ENCODE results near the gene CDK2.
"Not testable (repeated sequence)": the region's sequence is repeated elsewhere in the genome, so short reads cannot be mapped to it uniquely, and the experiment has no call there.

The CDK2 gene

DNA sequence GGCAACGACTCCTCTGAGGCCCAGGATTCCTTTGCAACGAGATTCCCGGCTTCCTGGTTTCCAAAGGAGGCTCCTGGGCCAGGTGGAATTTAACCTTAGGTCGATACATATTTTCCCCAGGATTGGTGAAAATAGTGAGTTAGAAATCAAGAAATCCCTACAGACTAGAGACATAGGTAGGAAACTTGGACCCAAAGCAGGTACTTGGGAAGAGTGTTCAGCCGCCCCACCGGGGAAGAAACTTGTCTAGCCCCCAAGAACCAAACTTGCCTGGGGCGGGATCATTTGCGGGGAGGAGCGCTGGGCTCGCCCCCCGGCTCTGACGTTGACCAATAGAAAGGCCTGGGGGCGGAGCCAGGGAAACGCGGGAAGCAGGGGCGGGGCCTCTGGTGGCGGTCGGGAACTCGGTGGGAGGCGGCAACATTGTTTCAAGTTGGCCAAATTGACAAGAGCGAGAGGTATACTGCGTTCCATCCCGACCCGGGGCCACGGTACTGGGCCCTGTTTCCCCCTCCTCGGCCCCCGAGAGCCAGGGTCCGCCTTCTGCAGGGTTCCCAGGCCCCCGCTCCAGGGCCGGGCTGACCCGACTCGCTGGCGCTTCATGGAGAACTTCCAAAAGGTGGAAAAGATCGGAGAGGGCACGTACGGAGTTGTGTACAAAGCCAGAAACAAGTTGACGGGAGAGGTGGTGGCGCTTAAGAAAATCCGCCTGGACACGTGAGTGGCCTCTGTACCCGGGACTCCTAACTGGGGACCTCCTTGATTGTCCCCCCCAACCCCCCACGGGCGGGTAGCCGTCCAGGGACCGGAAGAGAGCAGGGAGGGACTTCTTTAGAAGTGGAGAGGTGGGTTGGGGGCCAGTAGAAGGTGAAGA lies at the start of gene CDK2:
CDK2 (plus strand) TSS at position 423 of the 874 bp plus-strand sequence; CDS start at position 602, 179 bp downstream.
- peaks cover 35% of the 10 kb centered on the region for H3K36me3 Mint-ChIP-seq (ENCODE audit: low read depth)
- peak within 1 kb of the TSS; percentile 94 for H3K27ac Mint-ChIP-seq
- peaks cover 35% of the 10 kb centered on the region for H3K4me1 Mint-ChIP-seq (ENCODE audit: low read depth)

DNA sequence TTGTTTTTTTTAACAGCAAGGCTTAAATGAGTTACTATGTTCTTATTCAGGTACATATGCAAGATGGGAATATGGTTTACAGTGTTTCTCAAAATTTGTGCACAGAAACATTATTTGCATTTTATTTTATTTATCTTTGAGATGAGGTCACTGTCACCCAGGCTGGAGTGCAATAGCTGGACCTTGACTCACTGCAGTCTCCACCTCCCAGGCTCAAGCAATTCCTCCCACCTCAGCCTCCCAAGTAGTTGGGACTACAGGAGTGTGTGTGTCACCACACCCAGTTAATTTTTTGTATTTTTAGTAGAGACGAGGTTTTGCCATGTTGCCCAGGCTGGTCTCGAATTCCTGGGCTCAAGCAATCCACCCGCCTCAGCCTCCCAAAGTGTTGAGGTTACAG lies 47.6 kb upstream of the CDK2 start:
- not testable (repeated sequence) for H3K9me3 Mint-ChIP-seq, H3K27me3 Mint-ChIP-seq, DNase-seq, H3K27ac Mint-ChIP-seq, H3K4me3 Mint-ChIP-seq
- H3K4me1 Mint-ChIP-seq (ENCODE audit: low read depth), result peaks cover 56% of the 10 kb centered on the region
- H3K36me3 Mint-ChIP-seq (ENCODE audit: low read depth), result peaks cover 61% of the 10 kb centered on the region

More for the DNA sequence above, at the start of gene CDK2:
- Mint-ChIP-seq H3K9me3 (no peaks in the 10 kb centered on the region), H3K4me3 (peak within 1 kb of the TSS; percentile 99), H3K27me3 (no peaks in the 10 kb centered on the region)
- DNase-seq, result peak; percentile 95

DNA sequence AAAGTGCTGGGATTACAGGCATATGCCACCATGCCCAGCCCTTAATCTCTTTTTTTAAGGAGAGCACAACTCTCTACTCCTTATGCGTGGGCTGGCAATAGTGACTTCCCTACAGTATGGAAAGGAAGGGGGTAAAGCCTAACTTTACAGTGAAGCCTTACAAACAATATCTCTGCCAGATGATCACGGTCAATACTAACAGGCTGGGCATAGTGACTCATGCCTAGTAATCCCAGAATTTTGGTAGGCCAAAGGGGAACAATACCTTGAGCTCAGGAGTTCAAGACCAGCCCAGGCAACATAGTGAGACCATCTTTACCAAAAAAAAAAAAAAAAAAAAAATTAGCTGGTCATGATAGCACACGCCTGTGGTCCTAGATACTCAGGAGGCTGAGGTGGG lies 44.5 kb upstream of the CDK2 start:
- peaks cover 49% of the 10 kb centered on the region for H3K4me1 Mint-ChIP-seq (ENCODE audit: low read depth)
- H3K27ac Mint-ChIP-seq, result peak overlapping the region; percentile 71
- H3K36me3 Mint-ChIP-seq (ENCODE audit: low read depth), result peaks cover 61% of the 10 kb centered on the region
- no peak for DNase-seq
- no peak overlapping the region for H3K4me3 Mint-ChIP-seq
- no peaks in the 10 kb centered on the region for H3K9me3 Mint-ChIP-seq
- H3K27me3 Mint-ChIP-seq, result no peaks in the 10 kb centered on the region

DNA sequence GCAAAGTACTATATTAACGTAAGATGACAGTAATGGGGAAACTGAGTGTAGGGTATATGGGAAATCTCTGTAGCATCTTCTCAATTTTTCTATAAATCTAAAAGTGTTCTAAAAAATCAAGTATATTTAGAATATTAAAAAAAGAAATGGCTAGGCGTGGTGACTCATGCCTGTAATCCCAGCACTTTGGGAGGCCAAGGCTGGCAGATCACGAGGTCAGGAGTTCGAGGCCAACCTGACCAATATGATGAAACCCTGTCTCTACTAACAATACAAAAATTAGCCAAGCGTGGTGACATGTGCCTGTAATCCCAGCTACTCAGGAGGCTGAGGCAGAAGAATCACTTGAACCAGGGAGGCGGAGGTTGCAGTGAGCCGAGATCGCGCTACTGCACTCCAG lies 43.0 kb upstream of the CDK2 start:
- H3K4me3 Mint-ChIP-seq, H3K27me3 Mint-ChIP-seq, DNase-seq, H3K9me3 Mint-ChIP-seq: not testable (repeated sequence)
- Mint-ChIP-seq H3K36me3 (ENCODE audit: low read depth) (peaks cover 67% of the 10 kb centered on the region), H3K4me1 (ENCODE audit: low read depth) (peaks cover 49% of the 10 kb centered on the region), H3K27ac (peak overlapping the region; percentile 85)

DNA sequence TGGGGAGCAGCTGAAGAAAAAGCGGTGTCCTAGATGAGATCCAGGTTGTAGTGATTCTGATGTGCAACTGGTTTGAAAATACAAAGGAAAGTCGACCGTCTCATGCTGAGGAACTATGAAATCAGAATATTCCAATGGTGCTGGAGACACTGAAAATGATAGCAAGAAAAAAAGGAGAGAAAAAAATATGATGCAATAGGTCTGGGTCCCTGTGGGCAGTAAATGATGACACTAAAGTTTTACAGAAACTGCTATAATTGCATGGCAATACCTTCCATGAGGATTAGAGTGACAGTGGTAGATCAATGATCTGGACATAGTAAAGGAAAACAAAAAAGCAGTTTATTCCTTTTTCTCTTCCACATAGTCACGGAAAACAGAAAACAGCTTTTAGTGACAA lies 41.3 kb upstream of the CDK2 start:
- Mint-ChIP-seq H3K9me3 (no peaks in the 10 kb centered on the region), H3K27ac (peak overlapping the region; percentile 98), H3K27me3 (no peaks in the 10 kb centered on the region), H3K36me3 (ENCODE audit: low read depth) (peaks cover 60% of the 10 kb centered on the region), H3K4me1 (ENCODE audit: low read depth) (peaks cover 59% of the 10 kb centered on the region), H3K4me3 (peak overlapping the region; percentile 91)
- no peak for DNase-seq

DNA sequence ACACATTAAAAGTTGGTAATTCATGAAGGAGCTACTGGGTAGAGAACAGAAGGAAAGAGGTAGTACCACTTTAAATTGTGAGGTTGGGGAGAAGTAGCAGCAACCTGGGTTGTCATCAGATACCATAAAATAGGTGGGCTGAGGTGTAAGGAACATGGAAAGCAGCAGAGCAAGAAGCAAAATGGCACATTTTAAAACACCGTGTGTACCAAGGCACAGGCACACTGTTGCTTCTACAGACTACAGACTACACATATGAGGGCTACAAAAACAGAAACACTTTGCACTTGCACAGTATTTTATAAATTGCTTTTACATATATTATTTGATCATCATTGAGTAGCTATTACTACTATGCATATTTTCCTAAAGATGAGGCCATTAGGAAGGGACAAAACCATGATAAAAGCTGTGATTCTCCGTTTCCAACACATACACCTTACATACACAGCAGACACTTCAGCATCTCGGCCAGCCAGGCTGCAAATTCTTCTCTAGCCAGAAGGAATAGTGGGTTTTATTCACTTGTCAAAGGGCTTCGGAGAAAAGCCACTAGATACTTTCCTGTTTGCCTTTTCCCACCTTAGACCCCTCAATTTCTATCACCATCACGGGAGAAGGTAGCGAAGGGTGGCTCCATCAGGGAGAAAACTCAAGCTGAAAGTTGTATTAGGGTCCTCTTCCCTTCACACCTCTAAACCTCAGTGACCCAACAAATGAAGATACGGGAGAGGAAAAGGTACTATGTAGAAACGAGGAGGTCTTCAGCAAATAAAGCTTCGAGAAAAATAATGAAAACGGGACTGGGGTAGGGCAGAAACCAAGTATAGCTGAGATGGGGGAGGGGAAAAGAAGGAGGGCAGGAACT lies 40.5 kb upstream of the CDK2 start:
- Mint-ChIP-seq H3K9me3 (no peaks in the 10 kb centered on the region), H3K27me3 (no peaks in the 10 kb centered on the region), H3K4me1 (ENCODE audit: low read depth) (peaks cover 61% of the 10 kb centered on the region), H3K27ac (peak overlapping the region; percentile 98), H3K4me3 (peak overlapping the region; percentile 91), H3K36me3 (ENCODE audit: low read depth) (peaks cover 58% of the 10 kb centered on the region)
- no peak for DNase-seq

DNA sequence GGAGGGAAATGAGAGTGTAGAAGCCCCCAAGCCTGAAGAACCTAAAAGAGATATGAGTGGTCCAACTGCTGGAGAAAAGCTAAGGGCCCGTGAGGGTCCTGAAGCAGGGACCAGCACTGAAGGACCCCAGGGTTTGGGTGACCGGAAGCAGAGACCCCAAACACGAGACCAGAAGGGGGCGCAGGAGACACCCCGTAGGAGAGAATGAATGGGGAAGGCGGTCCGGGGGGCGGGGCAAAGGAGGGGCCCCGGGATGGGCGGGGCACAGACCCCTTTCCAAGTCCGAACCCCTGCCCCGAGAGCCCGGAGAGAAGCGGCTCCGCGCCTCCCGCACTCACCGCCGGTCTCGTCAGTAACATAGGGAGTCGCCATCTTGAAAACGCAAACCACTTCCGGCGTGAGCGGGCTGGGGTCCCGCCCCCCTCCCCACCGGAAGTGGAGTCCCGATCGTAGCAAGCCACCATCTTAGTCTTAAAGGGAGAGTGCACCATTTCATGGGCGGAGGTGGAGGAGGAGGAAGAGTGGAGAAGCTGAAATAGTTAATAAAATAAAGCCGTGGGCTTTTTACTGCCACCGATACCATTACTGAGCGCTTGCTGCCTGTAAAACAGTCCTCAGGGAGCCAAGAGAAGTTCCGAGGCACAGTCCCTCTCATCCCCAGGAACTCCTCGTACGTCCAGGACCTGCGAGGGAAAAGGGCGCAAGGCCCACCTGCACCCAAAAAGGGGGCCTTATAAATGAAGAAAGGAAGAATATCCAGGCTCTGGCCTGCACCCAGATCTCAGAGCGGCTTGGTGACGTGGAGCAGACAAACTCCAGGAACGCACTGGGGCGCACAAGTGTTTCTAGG lies 39.7 kb upstream of the CDK2 start:
- peak; percentile 96 for DNase-seq
- Mint-ChIP-seq H3K27ac (peak overlapping the region; percentile 98), H3K9me3 (no peaks in the 10 kb centered on the region), H3K4me1 (ENCODE audit: low read depth) (peaks cover 55% of the 10 kb centered on the region), H3K4me3 (peak overlapping the region; percentile 91), H3K27me3 (no peaks in the 10 kb centered on the region), H3K36me3 (ENCODE audit: low read depth) (peaks cover 60% of the 10 kb centered on the region)

DNA sequence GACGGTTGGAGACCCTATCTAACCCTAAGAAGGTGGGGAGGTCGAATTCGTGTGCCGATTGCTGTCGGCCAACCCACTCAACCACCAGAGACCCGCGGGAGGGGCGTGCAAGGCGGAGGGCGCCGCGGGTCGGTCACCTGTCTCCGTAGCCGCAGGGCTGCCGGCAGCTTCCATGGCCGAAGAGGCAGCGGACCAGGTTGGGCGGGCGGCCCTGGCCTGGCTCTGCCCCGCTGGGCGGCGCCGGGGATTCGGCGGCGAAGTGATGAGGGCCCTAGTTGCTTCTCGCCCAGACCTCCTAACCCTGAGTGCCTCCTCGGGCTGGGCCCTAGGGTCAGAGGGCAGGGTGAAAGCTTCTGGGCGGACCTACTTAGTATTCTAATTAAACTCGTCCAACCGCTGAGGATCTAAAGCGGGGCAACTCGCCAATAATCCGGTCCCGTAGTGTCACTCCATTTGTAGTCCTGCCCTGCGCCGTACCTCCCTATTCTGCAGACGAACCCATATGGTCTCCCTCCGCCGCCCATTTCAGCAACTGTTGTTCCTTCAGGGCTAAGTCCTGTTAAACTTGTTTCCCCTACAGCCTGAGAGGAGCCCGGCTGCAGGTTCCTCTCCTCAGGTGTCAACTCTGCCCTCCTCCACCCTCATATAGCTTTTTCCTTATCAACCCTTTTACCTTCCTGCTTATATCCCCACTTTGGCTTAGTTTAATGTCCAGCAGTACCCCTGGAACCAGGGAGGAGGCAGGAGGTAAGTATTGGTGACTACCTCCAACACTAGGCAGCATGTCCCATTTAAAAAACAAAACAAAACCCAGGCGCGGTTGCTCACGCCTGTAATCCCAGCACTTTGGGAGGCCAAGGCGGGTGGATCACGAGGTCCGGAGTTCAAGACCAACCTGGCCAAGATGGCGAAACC lies 38.8 kb upstream of the CDK2 start, which contains the start of gene PYM1:
PYM1 (minus strand) TSS at position 307 of the 915 bp plus-strand sequence; CDS start at position 174, 133 bp downstream.
- peaks cover 50% of the 10 kb centered on the region for H3K4me1 Mint-ChIP-seq (ENCODE audit: low read depth)
- peak within 1 kb of the TSS; percentile 91 for H3K4me3 Mint-ChIP-seq
- H3K36me3 Mint-ChIP-seq (ENCODE audit: low read depth), result peaks cover 60% of the 10 kb centered on the region
- H3K9me3 Mint-ChIP-seq, result no peaks in the 10 kb centered on the region
- H3K27ac Mint-ChIP-seq, result peak within 1 kb of the TSS; percentile 98
- no peaks in the 10 kb centered on the region for H3K27me3 Mint-ChIP-seq
- peak; percentile 80 for DNase-seq

DNA sequence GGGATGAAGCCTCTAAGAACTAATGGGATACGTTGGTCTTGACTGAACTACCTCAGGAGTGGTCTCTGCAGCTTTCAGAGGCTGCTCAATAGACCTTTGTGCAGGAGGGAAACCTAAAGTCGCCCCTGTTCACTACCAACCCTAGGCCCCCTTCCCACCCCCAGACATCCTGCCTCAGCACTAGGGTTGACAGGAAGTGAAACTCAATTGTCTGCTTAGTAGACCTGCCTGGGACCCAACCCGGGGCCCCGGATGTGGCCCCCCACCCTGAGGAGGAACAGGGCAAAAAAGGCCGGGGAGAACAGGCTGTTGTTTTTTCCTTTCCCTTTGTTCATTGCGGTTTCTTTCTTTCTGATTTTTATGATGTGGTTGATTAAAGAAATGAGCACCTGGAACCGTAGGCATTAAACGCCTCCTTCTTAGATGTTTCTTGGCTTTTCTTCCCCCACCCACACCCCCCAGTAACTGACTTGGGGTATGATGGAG lies 37.3 kb upstream of the CDK2 start:
- H3K36me3 Mint-ChIP-seq (ENCODE audit: low read depth), result peaks cover 64% of the 10 kb centered on the region
- no peaks in the 10 kb centered on the region for H3K27me3 Mint-ChIP-seq
- peak; percentile 87 for DNase-seq
- H3K4me3 Mint-ChIP-seq, result peak overlapping the region; percentile 91
- peak overlapping the region; percentile 98 for H3K27ac Mint-ChIP-seq
- no peaks in the 10 kb centered on the region for H3K9me3 Mint-ChIP-seq
- H3K4me1 Mint-ChIP-seq (ENCODE audit: low read depth), result peaks cover 59% of the 10 kb centered on the region

DNA sequence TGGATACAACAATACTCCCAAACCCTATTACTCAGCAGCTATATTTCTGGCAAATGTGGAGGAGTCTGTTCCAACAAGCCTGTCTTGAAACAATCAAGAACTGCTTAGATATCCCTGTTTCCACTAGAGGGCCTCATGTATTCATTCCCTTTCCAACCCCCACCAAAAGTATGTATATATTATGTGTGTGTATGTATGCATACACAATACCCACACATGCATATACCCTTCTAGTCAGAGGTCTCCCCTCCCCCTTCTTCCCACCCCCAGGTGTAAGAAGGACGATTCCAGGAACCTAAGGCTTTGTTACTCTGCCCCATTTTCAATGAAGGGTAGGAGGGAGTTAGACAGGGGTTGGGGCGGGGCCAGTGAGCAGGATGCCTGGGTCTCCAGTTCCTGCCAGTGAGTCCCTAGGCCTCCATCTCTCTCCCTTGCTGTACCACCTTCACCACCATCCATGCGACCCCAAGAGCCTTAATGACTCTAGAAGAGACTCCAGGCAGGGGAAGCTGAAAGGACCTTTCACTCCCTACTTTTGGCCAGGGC lies 35.8 kb upstream of the CDK2 start, which contains the start of gene DGKA:
DGKA (plus strand) TSS at position 392 of the 546 bp plus-strand sequence. CDS start 5,342 bp downstream, outside the sequence.
- Mint-ChIP-seq H3K4me1 (ENCODE audit: low read depth) (peaks cover 62% of the 10 kb centered on the region), H3K4me3 (peak within 1 kb of the TSS; percentile 91), H3K36me3 (ENCODE audit: low read depth) (peaks cover 68% of the 10 kb centered on the region), H3K27ac (peak within 1 kb of the TSS; percentile 98), H3K9me3 (no peaks in the 10 kb centered on the region), H3K27me3 (no peaks in the 10 kb centered on the region)
- DNase-seq, result peak; percentile 84

DNA sequence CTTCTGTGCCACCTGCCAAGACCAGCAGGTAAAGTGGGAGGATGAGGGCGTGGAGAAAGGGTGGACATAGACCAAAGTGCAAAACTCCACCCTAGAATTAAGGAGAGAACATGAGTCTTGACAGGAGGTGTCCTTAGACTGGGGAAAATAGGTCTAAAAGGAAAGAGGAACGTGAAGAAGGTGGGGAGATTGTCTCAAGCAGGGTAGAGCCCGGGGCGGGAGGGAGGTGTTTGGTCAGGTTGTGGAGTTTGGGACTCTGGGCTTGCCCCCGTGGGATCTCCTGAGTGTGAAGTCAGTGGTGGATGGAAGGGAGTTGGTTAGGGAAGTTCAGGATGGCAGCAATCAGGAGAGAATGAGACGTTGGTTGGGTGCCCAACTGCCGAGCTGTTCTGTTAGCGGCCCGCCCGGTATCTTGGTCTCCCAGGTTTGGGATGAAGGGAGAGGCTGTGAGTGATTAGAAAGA lies 35.3 kb upstream of the CDK2 start:
- no peaks in the 10 kb centered on the region for H3K9me3 Mint-ChIP-seq
- H3K36me3 Mint-ChIP-seq (ENCODE audit: low read depth), result peaks cover 68% of the 10 kb centered on the region
- H3K27me3 Mint-ChIP-seq, result no peaks in the 10 kb centered on the region
- H3K27ac Mint-ChIP-seq, result peak overlapping the region; percentile 98
- peaks cover 63% of the 10 kb centered on the region for H3K4me1 Mint-ChIP-seq (ENCODE audit: low read depth)
- peak; percentile 38 for DNase-seq
- peak overlapping the region; percentile 91 for H3K4me3 Mint-ChIP-seq

DNA sequence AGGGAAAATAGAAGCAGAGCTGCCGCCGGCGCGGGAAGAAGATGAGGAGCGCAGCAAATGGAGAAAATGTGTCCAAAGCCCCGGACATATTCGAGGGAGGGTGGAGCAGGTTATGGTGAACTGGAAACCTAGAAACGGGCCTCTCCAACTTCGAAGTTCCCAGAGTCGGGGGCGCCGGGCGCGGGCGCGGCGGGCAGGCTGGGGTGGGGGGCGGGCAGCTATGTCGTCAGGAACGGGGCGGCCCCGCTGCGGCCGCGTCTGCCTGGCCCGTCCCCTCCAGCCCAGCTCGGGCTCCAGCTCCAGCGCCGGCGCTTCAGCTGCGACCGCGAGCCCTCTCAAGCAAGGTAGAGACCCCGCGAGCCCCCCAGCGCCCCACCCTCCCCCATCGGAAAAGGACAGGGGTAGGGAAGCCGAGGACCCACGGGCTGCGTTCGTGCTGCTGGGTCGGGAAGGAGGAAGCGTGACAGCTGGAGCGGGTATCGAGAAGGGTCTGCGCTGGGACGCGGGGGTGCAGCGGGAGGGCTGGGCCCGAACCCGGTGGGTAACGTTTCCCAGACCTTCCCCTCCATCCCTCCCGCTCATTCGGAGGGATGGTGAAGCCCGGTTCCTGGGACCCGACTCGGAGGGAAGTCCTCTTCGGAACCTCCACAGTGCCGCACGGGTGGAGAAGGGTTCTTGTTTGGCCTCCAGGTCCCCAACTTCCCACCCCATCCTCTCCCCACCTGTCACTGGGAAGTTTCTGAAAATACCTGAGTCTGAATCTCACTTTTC lies 34.7 kb upstream of the CDK2 start:
- DNase-seq, result peak; percentile 62
- Mint-ChIP-seq H3K9me3 (no peaks in the 10 kb centered on the region), H3K4me3 (peak overlapping the region; percentile 91), H3K36me3 (ENCODE audit: low read depth) (peaks cover 70% of the 10 kb centered on the region), H3K4me1 (ENCODE audit: low read depth) (peaks cover 70% of the 10 kb centered on the region), H3K27me3 (no peaks in the 10 kb centered on the region), H3K27ac (peak overlapping the region; percentile 98)
